HG02973 (cell line): ENCODE results near the gene TEX101.
"Not testable (repeated sequence)": the region's sequence is repeated elsewhere in the genome, so short reads cannot be mapped to it uniquely, and the experiment has no call there.

Source experiments
- ATAC-seq: cut with Tn5 transposase; IDR thresholded peaks from one replicate; pipeline ENCODE4 v1.9.1; 2021; ENCODE audit warnings: moderate library complexity; ENCODE audit not compliant: unreplicated experiment

TEX101 gene

GRCh38 chr19:43416951-43417623 lies 2.4 kb downstream of the TEX101 start:
- no peak for ATAC-seq

GRCh38 chr19:43420954-43421353 lies 6.3 kb downstream of the TEX101 start:
- no peak for ATAC-seq

DNA sequence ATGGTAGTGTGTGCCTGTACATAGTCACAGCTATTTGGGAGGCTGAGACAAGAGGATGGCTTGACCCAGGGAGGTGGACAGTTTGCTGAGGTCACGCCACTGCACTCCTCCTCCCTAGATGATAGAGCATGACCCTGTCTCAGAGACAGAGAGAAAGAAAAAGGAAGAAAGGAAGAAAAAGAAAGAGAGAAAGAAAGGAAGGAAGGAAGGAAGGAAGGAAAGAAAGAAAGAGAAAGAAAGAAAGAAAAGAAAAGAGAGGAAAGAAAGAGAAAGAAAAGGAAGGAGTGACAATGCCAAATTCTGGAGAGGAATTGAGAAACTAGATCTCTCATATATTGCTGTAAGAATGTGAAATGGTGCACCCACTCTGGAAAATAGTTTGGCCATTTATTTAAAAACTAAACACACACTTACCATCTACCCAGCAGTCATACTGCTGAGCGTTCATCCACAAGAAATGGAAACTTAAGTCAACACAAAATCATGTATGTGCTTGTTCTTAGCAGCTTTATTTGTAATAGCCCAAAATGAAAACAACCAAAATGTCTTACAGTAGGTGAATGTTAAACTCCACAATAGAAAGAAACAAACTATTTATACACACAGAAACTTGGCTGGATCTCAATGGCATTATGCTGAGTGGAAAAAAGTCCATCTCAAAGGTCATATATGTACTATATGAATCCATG lies 7.5 kb downstream of the TEX101 start:
- no peak for ATAC-seq

GRCh38 chr19:43422689-43423066 lies 8.0 kb downstream of the TEX101 start:
- ATAC-seq = no peak

GRCh38 chr19:43423779-43424178 lies 9.1 kb downstream of the TEX101 start:
- ATAC-seq = no peak

DNA sequence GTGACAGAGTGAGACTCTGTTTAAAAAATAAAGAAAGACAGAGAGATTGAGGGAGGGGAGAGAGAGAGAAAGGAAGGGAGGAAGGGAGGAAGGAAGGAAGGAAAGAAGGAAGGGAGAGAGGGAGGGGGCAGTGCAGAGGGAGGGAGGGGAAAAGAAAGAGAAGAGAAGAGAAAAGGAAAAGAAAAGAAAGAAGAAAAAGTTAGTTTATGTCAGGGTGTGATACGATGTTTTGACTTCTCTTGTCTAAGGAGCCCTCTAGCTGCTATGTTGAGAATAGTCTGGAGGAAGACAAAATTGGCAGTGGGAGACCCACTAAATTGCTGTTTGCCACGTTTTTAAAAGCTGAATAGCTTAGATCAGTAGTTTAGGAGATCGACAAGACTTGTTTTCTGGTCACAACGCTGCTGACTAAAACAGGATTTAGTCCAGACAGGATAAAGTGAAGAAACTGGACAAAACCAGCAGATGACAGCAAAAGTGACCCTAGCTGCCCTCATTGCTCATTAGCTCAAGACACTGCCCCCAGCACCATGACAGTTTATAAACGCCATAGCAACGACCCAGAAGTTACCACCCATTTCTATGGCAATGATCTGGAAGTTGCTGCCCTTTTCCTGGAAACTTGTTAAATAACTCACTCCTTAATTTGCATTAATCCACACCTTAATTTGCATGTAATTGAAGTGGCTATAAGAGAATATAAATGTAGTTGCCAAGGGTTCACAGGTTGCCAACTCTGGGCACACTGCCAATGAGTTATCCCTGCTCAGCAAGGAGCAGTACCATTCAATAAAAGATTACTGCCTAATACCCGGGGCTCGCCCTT lies 11.1 kb downstream of the TEX101 start:
- ATAC-seq = no peak

- no peak for ATAC-seq
Measured at GRCh38 chr19:43429395-43429794, 14.7 kb downstream of the TEX101 start.

- ATAC-seq = no peak
Measured at GRCh38 chr19:43430142-43430710, 15.5 kb downstream of the TEX101 start.

DNA sequence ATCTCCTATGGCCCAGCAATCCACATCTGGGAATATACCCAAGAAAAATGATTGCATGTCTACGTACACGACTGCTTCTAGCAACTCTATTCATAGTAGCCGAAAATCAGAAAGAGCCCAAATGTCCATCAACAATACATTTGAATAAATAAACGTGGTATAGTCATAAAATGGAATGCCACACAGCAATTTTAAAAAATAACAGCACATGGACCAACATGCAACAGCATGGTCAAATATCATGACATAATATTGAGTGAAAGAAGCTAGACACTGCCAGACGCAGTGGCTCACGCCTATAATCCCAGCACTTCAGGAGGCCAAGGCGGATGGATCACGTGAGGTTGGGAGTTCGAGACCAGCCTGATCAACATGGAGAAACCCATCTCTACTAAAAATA lies 16.3 kb downstream of the TEX101 start:
- ATAC-seq = no peak

- ATAC-seq = no peak
Measured at GRCh38 chr19:43433358-43433673, 18.6 kb downstream of the TEX101 start.

- no peak for ATAC-seq
Measured at GRCh38 chr19:43433689-43434088, 19.0 kb downstream of the TEX101 start.

- ATAC-seq = no peak
Measured at GRCh38 chr19:43435775-43436174, 21.1 kb downstream of the TEX101 start.

- ATAC-seq = not testable (repeated sequence)
Measured at GRCh38 chr19:43437284-43437683, 22.6 kb downstream of the TEX101 start.

DNA sequence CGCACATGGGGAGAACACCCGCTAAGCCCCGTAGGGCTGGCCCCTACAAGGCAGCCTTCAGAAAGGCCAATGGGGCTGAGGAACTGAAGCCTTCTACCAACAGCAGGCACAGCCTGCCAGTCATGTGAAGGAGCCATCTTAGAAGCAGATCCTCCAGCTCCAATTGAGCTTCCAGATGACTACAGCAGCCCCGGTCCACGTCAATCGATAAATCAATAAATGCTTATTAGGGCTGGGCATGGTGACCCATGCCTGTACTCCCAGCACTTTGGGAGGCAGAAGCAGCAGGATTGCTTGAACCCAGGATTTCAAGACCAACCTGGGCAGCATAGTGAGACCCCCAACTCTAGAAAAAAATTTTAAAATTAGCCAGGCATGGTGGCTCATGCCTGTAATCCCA lies 23.0 kb downstream of the TEX101 start:
- no peak for ATAC-seq

- no peak for ATAC-seq
Measured at GRCh38 chr19:43438291-43439031, 23.8 kb downstream of the TEX101 start.

DNA sequence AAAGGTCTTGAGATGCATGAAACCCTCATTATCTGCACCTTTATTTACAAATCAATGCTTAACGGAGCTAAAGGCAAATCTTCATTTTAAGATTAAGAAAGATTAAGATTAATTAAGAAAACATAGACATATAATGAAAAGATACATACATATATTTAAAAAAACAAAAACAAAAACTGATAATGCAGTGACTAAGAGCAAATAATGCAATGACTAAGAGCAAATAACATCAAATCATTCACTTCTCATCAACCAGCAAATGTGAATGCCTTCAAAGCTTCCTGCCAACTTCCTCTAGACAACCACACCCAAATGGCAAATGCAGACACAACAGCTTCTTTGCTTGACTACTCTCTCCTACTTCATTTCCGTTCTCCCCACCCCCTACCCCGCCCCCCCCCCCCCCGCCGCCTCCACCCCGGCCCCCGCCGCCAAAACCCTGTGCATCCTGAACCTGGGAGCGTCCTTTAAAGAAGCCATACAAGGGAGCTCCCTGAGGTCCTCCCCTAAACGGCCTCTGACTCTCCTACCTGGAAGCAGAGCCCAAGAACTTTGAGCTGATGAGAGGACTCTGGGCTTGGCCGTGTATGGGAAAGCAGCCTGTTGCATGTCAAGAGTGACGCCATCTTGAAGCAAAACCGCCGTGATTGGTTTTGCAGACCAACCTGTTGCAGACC lies 24.5 kb downstream of the TEX101 start:
- ATAC-seq = no peak

DNA sequence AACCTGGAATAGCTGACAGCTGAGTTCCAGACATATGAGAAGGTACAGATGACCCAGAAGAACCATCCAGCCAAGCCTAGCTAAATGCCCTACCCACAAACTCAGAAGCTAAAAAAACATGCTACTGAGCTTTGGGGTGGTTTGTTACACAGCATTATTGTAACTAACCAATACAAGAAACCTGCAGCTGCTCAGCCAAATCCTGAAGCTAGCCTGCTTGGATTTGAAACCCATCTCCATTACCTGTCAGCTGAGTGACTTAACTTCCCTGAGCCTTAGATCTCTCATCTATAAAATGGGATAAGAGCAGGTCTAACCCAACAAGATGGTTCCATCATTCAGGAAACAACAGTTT lies 25.0 kb downstream of the TEX101 start:
- ATAC-seq = no peak

DNA sequence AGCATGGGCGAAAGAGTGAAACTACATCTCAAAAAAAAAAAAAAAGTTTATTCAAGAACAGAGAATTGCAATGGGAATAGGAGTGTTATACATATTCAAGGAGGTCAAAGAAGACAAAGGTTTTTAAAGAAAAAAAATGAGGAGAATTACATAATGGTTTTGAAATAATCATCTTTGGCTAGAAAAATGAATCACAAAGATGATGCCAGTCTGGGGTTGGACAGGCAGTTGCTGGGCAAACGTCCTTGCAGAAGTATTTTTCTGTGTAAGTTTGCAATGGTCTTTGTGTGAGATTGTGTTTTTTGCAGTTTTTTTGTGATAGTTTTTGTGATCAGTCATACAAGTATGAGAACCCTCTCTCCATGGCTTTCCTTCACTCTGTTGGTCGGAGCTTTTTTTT lies 27.0 kb downstream of the TEX101 start:
- no peak for ATAC-seq

DNA sequence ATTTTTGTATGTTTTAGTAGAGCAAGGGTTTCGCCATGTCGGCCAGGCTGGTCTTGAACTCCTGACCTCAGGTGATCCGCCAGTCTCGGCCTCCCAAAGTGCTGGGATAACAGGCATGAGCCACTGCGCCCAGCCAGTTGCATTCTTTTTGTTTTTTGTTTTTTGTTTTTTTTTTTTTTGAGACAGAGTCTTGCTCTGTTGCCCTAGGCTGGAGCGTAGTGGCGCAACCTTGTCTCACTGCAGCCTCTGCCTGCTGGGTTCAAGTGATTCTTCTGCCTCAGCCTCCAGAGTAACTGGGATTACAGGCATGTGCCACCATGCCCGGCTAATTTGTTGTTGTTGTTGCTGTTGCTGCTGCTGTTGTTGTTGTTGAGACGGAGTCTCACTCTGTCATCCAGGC lies 29.4 kb downstream of the TEX101 start:
- ATAC-seq = not testable (repeated sequence)

GRCh38 chr19:43444531-43445287 lies 30.0 kb downstream of the TEX101 start:
- no peak for ATAC-seq
